ENCODE data around the gene COL26A1.
"Not testable (repeated sequence)": the region's sequence is repeated elsewhere in the genome, so short reads cannot be mapped to it uniquely, and the experiment has no call there.

COL26A1 gene

GRCh38 chr7:101362334-101363195 is at the start of gene COL26A1:
COL26A1 (plus strand) TSS chr7:101362875; CDS start chr7:101363033, 158 bp downstream.
- DNase-seq, result no peak

- DNase-seq, result no peak
Measured at GRCh38 chr7:101315336-101315735, 47.3 kb upstream of the COL26A1 start.

GRCh38 chr7:101319401-101319800 is 43.3 kb upstream of the COL26A1 start:
- DNase-seq, result no peak

GRCh38 chr7:101321491-101322401 is 40.9 kb upstream of the COL26A1 start, which contains the start of gene IFT22:
IFT22 (minus strand) TSS chr7:101321812; CDS start chr7:101321709, 103 bp downstream.
- peak; percentile 37 for DNase-seq

- DNase-seq, result no peak
Measured at GRCh38 chr7:101328159-101328558, 34.5 kb upstream of the COL26A1 start.

- DNase-seq, result no peak
Measured at GRCh38 chr7:101330011-101330484, 32.6 kb upstream of the COL26A1 start.

- DNase-seq, result no peak
Measured at GRCh38 chr7:101332026-101332425, 30.6 kb upstream of the COL26A1 start.

- no peak for DNase-seq
Measured at GRCh38 chr7:101333912-101334311, 28.8 kb upstream of the COL26A1 start.

GRCh38 chr7:101340379-101340778 is 22.3 kb upstream of the COL26A1 start:
- DNase-seq, result no peak

GRCh38 chr7:101342892-101343291 is 19.8 kb upstream of the COL26A1 start:
- DNase-seq, result no peak

- DNase-seq, result no peak
Measured at GRCh38 chr7:101347477-101347876, 15.2 kb upstream of the COL26A1 start.

GRCh38 chr7:101348456-101349067 is 14.1 kb upstream of the COL26A1 start:
- DNase-seq, result not testable (repeated sequence)

GRCh38 chr7:101349300-101349699 is 13.4 kb upstream of the COL26A1 start:
- not testable (repeated sequence) for DNase-seq

- no peak for DNase-seq
Measured at GRCh38 chr7:101352920-101353308, 9.8 kb upstream of the COL26A1 start.

GRCh38 chr7:101357433-101357832 is 5.2 kb upstream of the COL26A1 start:
- DNase-seq, result no peak

- DNase-seq, result no peak
Measured at GRCh38 chr7:101363196-101363733, 590 bp downstream of the COL26A1 start.

GRCh38 chr7:101363734-101364374 is 1.2 kb downstream of the COL26A1 start:
- DNase-seq, result no peak

- no peak for DNase-seq
Measured at GRCh38 chr7:101365956-101366355, 3.3 kb downstream of the COL26A1 start.

- DNase-seq, result no peak
Measured at GRCh38 chr7:101367676-101368075, 5.0 kb downstream of the COL26A1 start.

GRCh38 chr7:101368422-101369165 is 5.9 kb downstream of the COL26A1 start:
- DNase-seq, result no peak

- no peak for DNase-seq
Measured at GRCh38 chr7:101370836-101371235, 8.2 kb downstream of the COL26A1 start.

All from GOT3 (cell line).